ENCODE measurements around the gene FXYD6.

- TF ChIP-seq POLR2A (IDR thresholded peaks at IDR 0.05; ENCODE audit: low read length) (no peak), GATA1 (IDR thresholded peaks at IDR 0.05; ENCODE audit: low read depth, low read length) (no peak)
Measured at GRCh38 chr11:117892651-117893050, 16.2 kb upstream of the FXYD6 start.

Data from erythroblast (primary cell).